Activated B cell treated with CpG ODN at 0.5 μM for 24 hours (primary cell): Measurements from ENCODE around the gene PLPP1. TPM values are rescaled to one million over a fixed set of nuclear protein-coding genes. Genes with fewer than 3 reads are reported as not detected.
A peak's percentile ranks its signal among the peaks of the same experiment; 100 is the strongest.

Experiments used
- ATAC-seq: fragments of 200-7000 bp; cut with Tn5 transposase; one replicate; pipeline ENCODE4 v1.10.0; 2021; ENCODE audit warnings: low read depth, mild to moderate bottlenecking, moderate library complexity
- CTCF ChIA-PET: fragments of 350-600 bp; sonication (Branson Sonifier 250); formaldehyde crosslinking; loops from one replicate; lab custom pipeline; 2021; ENCODE audit warnings: antibody characterized with exemption; lab: Charles Lee
- POLR2A ChIA-PET: fragments of 350-600 bp; sonication (Branson Sonifier 250); formaldehyde crosslinking; loops from one replicate; lab custom pipeline; 2021; ENCODE audit warnings: antibody characterized with exemption; lab: Charles Lee
- DNase-seq: peaks from one replicate; pipeline ENCODE4 v3.0.0; 2022
- H3K27ac Mint-ChIP-seq: one replicate; pipeline ENCODE4 v1.8.0; 2020; ENCODE audit warnings: mixed read lengths
- H3K27me3 Mint-ChIP-seq: one replicate; pipeline ENCODE4 v1.8.0; 2021; ENCODE audit warnings: mixed read lengths
- H3K36me3 Mint-ChIP-seq: one replicate; pipeline ENCODE4 v1.8.0; 2021; ENCODE audit warnings: low read depth, mixed read lengths
- H3K4me1 Mint-ChIP-seq: one replicate; pipeline ENCODE4 v1.8.0; 2021; ENCODE audit warnings: mixed read lengths
- H3K4me3 Mint-ChIP-seq: one replicate; pipeline ENCODE4 v1.8.0; 2020; ENCODE audit warnings: mild to moderate bottlenecking, mixed read lengths
- H3K9me3 Mint-ChIP-seq: one replicate; pipeline ENCODE4 v1.8.0; 2020; ENCODE audit warnings: mixed read lengths
- intact Hi-C: fragments of 100-400 bp; cut with micrococcal nuclease; formaldehyde crosslinking; loops from one replicate; pipeline ENCODE4 v1.15.1; 2024
- total RNA-seq: library from RNA; stranded (reverse); gene quantifications from 2 replicates; pipeline ENCODE4 v1.2.3, GENCODE V29; 2022
- TF ChIP-seq, protein P1 (sequence below): fragments of 200-600 bp; IDR thresholded peaks from one replicate; pipeline ENCODE4 v1.8.0; 2022; ENCODE audit warnings: antibody characterized with exemption, mild to moderate bottlenecking

The PLPP1 gene
- total RNA-seq, 1 donor from 2014 or later, result 12.0 TPM

DNA sequence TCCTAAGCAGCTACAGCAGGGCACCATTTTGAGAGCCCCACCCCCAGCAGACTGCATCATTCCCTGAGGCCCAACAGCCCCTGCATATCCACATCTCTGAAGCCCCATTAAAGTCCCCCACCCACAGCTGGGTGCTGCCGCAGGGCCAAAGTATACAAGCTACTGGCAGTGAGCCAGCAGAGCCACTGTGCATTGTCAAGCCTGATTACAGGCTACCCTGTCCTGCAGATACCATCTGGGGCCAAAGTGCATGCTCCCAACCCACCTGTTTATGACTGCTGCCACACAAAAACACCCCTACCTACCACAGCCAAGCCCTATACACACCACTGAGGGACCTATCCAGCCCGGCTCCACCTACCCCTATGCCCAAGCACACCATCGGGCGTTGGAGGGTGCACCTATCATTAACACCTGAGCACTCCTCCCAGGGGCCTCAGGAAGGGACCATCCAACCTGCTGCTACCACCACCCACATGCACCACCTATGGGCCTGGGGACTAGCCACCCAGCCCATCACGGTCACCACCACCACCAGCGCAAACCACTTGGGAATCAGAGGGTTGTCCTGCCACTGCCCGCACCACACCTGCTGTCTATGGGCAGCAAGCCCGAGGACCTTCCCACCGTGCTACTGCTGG, 105.0 kb downstream of the PLPP1 start:
- H3K4me1 Mint-ChIP-seq, result no peaks in the 10 kb centered on the region
- ATAC-seq, result no peak
- TF ChIP-seq, protein P1, sequence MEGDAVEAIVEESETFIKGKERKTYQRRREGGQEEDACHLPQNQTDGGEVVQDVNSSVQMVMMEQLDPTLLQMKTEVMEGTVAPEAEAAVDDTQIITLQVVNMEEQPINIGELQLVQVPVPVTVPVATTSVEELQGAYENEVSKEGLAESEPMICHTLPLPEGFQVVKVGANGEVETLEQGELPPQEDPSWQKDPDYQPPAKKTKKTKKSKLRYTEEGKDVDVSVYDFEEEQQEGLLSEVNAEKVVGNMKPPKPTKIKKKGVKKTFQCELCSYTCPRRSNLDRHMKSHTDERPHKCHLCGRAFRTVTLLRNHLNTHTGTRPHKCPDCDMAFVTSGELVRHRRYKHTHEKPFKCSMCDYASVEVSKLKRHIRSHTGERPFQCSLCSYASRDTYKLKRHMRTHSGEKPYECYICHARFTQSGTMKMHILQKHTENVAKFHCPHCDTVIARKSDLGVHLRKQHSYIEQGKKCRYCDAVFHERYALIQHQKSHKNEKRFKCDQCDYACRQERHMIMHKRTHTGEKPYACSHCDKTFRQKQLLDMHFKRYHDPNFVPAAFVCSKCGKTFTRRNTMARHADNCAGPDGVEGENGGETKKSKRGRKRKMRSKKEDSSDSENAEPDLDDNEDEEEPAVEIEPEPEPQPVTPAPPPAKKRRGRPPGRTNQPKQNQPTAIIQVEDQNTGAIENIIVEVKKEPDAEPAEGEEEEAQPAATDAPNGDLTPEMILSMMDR, result no peak
- CTCF ChIA-PET, result no interaction called here
- POLR2A ChIA-PET, result no interaction called here
- no peaks in the 10 kb centered on the region for H3K27me3 Mint-ChIP-seq
- intact Hi-C loops, result no loop called here
- peaks cover 85% of the 10 kb centered on the region for H3K36me3 Mint-ChIP-seq
- no peak overlapping the region for H3K4me3 Mint-ChIP-seq
- peaks cover 31% of the 10 kb centered on the region for H3K9me3 Mint-ChIP-seq
- no peak overlapping the region for H3K27ac Mint-ChIP-seq
- DNase-seq, result no peak

DNA sequence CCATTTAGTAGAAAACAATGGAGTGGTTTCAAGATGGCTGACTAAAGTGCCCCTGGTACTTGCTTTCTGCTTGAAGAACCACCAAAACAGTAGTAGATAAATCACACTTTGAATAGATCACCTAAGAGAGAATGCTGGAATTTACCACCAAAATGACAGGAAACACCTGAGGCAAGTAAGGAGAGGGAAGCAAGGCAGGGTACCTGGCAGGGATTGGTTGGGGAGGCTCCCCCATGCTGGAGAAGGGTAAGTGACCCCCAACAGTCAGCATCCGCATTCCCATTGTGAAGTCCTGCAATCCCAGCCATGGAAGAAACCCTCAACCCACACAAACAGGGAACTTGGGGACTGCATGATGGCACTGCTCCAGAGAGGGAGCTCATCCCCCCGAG, 105.5 kb downstream of the PLPP1 start:
- H3K9me3 Mint-ChIP-seq, result peaks cover 26% of the 10 kb centered on the region
- H3K4me1 Mint-ChIP-seq, result no peaks in the 10 kb centered on the region
- intact Hi-C loops, result no loop called here
- DNase-seq (no peak), ATAC-seq (no peak)
- CTCF ChIA-PET, result no interaction called here
- H3K36me3 Mint-ChIP-seq, result peaks cover 83% of the 10 kb centered on the region
- H3K27me3 Mint-ChIP-seq, result no peaks in the 10 kb centered on the region
- H3K27ac Mint-ChIP-seq, result no peak overlapping the region
- TF ChIP-seq, protein P1, result no peak
- POLR2A ChIA-PET, result no interaction called here
- no peak overlapping the region for H3K4me3 Mint-ChIP-seq

DNA sequence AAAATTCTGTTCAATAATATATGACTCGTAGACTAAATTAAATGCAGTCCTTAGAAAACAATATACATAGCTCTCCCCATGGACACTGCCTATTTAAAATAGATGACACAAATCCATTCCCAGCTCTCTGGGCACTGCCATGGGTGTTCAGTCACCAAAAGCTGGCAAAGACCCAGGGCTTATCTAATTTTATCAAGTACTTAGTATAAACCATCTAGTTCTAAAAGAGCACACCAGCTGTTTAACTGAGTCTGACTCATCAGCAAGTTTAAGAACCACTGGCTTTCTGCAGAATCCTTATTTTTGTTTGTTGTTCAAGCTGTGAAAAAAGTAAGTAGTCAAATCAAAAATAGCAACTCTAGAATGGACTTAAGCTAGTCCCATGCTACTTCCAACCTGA, 107.6 kb downstream of the PLPP1 start:
- POLR2A ChIA-PET, result interaction anchor here (0.6 kb wide), 1 partner anchor 14 kb away, joined by 6 read pairs; no protein-coding TSS in a partner anchor
- Mint-ChIP-seq H3K27ac (no peak overlapping the region), H3K4me3 (no peak overlapping the region), H3K9me3 (peaks cover 17% of the 10 kb centered on the region), H3K4me1 (no peaks in the 10 kb centered on the region), H3K27me3 (no peaks in the 10 kb centered on the region), H3K36me3 (peaks cover 91% of the 10 kb centered on the region)
- CTCF ChIA-PET, result no interaction called here
- DNase-seq (no peak), ATAC-seq (no peak)
- TF ChIP-seq, protein P1, result no peak
- intact Hi-C loops, result no loop called here

DNA sequence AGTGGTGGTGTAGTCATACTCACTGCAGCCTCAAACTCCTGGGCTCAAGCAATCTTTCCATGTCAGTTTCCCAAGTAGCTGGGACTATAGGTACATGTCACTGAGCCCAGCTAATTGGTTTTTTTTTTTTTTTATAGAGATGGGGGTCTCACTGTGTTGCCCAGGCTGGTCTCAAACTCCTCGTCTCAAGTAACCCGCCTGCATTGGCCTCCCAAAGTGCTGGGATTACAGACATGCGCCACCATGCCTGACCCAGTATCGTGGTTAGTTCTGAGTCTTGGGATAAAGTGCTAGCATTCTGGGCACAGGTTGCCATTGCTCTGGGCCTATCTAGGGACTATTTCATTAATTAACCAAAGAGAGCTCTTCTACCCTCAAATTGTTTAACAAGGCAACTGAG, 108.3 kb downstream of the PLPP1 start:
- Mint-ChIP-seq H3K27me3 (no peaks in the 10 kb centered on the region), H3K4me3 (no peak overlapping the region), H3K27ac (no peak overlapping the region), H3K9me3 (peaks cover 15% of the 10 kb centered on the region), H3K36me3 (peaks cover 93% of the 10 kb centered on the region), H3K4me1 (no peaks in the 10 kb centered on the region)
- ChIA-PET CTCF (no interaction called here), POLR2A (interaction anchor here (0.6 kb wide), 1 partner anchor 180 kb away, joined by 3 read pairs; no protein-coding TSS in a partner anchor)
- TF ChIP-seq, protein P1, result no peak
- intact Hi-C loops, result no loop called here
- ATAC-seq, result no peak
- no peak for DNase-seq

DNA sequence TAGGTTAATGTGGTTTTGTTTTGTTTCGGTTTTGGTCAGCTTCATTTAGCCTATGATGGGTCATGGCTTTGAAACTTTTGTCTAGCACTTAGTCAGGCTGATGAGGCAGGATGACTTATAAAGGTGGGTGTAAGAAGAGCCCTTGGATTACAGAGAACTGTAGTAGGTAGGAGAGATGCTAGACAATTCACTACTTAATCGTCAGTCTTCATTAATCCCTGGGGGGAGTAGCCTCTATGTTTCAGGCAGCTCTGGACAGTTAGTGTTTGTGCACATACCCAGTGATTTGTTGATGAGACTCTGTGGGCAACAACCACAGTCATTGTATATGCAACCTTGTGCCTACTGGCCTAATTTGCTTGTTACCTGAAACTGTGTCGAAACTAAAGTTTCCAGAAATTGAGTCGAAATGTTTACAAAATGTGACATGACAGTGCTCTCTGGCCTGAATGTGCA, 113.7 kb downstream of the PLPP1 start:
- peak; percentile 69 for ATAC-seq
- Mint-ChIP-seq H3K36me3 (peaks cover 74% of the 10 kb centered on the region), H3K27ac (peak overlapping the region; percentile 2), H3K4me3 (no peak overlapping the region), H3K9me3 (no peaks in the 10 kb centered on the region), H3K27me3 (no peaks in the 10 kb centered on the region), H3K4me1 (peaks cover 14% of the 10 kb centered on the region)
- TF ChIP-seq, protein P1, result no peak
- ChIA-PET POLR2A (no interaction called here), CTCF (interaction anchor here (0.8 kb wide), 1 partner anchor 249 kb away, joined by 3 read pairs; no protein-coding TSS in a partner anchor)
- intact Hi-C loops, result loop anchor here (5.0 kb wide), 1 partner anchor 111 kb away; the partner anchor contains the start of gene PLPP1
- DNase-seq, result no peak
